GM19324 (cell line): ENCODE data around the gene TAS2R5.
"Not testable (repeated sequence)": the region's sequence is repeated elsewhere in the genome, so short reads cannot be mapped to it uniquely, and the experiment has no call there.

Source experiments
- ATAC-seq: cut with Tn5 transposase; IDR thresholded peaks from one replicate; pipeline ENCODE4 v1.9.1; 2021; ENCODE audit warnings: mild to moderate bottlenecking, moderate library complexity; ENCODE audit not compliant: unreplicated experiment, low FRiP score

The TAS2R5 gene

DNA sequence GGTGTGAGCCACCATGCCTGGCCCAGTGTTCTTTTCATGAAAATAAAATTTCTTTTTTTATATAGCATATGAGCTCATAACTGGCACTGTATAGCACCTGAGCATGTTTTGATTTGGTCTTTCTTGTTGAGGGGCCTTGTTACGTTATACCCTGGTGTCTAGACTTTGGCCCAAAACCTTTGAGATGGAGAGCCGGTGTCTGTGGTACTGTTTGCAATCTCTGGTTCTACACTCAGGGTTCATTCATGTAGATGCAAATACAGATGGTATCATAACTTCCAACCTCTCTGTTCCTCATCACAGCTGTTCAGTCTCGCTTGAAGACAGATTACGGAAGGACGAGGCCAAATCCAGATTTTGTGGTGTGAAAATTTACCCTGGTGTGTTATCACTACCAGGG lies at the start of gene TAS2R5:
Gene TAS2R5, plus strand, starts transcription at position 301 of the 400 bp plus-strand sequence. CDS start 145 bp downstream, outside the sequence.
- no peak for ATAC-seq

- no peak for ATAC-seq
Measured at GRCh38 chr7:141742229-141742628, 47.8 kb upstream of the TAS2R5 start.

DNA sequence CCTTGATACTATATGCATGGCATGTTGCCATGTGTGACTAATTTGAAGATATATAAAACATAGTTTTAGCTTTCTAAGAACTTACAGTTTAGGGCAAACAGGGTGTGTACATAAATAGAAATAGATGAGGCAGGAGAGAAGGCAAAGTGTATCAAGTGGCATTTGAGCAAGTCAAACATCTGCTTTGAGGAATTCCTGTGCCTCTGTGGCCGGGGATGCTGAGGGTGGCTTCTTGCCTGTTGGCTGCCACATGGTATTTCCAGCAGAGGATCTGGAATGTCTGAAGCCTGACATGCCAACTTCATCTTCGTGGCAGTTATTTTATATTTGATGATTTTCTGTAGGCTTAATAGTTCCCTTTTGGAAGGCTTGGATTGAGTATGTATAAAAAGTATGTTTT lies 45.9 kb upstream of the TAS2R5 start:
- ATAC-seq, result no peak

- ATAC-seq, result no peak
Measured at GRCh38 chr7:141748396-141748795, 41.6 kb upstream of the TAS2R5 start.

DNA sequence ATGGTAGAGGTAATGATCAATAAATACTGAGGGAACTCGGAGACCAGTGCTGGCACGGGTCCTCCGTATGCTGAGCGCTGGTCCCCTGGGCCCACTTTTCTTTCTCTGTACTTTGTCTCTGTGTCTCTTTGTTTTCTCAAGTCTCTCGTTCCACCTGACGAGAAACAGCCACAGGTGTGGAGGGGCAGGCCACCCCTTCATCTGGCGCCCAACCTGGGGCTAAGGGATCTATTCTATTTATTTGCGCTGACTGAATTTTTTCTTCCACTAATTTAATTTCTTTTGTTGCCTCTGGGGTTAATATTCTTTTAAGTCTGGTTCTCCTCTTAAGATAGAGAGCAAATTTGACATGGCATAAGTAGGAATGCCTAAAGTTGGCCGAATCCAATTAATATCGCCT lies 38.1 kb upstream of the TAS2R5 start:
- ATAC-seq, result not testable (repeated sequence)

DNA sequence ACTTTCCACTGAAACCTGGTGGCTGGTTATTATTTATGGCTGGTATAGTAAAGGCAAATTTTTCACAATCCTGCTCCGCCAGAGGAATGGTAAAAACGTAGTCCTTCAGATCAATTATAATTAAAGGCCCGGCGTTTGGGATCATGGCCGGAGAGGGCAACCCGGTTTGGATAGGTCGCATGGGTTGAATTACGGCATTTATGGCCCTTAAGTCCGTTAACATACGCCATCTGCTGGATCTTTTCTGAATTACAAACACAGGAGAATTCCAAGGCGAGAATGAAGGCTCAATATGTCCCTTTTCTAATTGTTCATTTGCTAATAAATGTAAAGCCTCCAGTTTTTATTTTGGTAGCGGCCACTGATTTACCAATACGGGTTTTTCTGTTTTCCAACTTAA lies 37.4 kb upstream of the TAS2R5 start:
- no peak for ATAC-seq

- no peak for ATAC-seq
Measured at GRCh38 chr7:141754939-141755338, 35.1 kb upstream of the TAS2R5 start.

DNA sequence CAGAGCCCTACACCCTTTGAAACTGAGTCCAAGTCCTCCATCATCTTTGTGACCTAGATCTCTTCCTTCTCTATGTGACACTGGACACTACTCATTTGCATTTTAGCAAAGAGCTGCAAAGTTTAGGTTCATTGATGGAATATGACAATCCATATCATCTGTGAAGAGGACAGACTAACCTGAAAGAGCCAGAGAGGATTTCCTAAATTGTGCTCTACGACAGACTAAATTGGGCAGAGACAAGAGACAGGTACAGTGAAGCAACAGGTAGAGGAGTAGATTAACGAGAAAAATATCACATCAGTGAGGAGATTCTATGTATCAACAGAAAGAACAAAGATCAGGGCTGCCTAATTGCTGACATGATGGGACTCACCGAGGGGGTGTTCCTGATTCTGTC lies 26.2 kb upstream of the TAS2R5 start, which contains the start of gene TAS2R3:
Gene TAS2R3, plus strand, starts transcription at position 301 of the 400 bp plus-strand sequence. Its CDS starts 62 bp downstream, at position 363.
- ATAC-seq, result no peak

DNA sequence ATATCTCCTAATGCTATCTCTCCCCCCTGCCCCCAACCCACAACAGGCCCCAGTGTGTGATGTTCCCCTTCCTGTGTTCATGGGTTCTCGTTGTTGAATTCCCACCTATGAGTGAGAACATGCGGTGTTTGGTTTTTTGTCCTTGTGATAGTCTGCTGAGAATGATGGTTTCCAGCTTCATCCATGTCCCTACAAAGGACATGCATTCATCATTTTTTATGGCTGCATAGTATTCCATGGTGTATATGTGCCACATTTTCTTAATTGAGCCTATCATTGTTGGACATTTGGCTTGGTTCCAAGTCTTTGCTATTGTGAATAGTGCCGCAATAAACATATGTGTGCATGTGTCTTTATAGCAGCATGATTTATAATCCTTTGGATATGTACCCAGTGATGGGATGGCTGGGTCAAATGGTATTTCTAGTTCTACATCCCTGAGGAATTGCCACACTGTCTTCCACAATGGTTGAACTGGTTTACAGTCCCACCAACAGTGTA lies 19.9 kb upstream of the TAS2R5 start:
- not testable (repeated sequence) for ATAC-seq

DNA sequence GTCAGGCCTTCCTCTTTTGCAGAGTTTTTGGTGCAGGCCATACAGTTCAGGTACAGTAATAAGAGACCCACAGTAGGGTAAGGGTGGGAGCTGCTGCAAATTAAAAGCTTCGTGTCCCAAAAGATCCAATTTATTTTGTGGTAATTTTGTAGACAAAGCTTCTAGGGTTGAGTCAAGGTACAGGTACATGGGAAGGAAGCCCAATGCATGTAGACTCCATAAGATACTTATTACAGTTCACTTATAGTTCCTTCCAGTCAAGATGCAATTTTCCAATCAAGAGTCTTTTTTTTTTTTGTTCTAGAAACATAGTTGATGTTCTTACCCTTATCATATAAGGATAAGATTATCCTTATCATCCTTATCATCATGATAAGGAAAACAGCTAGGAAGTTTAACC lies 13.6 kb upstream of the TAS2R5 start, which contains the start of gene TAS2R4:
Gene TAS2R4, plus strand, starts transcription at position 301 of the 400 bp plus-strand sequence. CDS start 1,815 bp downstream, outside the sequence.
- no peak for ATAC-seq

DNA sequence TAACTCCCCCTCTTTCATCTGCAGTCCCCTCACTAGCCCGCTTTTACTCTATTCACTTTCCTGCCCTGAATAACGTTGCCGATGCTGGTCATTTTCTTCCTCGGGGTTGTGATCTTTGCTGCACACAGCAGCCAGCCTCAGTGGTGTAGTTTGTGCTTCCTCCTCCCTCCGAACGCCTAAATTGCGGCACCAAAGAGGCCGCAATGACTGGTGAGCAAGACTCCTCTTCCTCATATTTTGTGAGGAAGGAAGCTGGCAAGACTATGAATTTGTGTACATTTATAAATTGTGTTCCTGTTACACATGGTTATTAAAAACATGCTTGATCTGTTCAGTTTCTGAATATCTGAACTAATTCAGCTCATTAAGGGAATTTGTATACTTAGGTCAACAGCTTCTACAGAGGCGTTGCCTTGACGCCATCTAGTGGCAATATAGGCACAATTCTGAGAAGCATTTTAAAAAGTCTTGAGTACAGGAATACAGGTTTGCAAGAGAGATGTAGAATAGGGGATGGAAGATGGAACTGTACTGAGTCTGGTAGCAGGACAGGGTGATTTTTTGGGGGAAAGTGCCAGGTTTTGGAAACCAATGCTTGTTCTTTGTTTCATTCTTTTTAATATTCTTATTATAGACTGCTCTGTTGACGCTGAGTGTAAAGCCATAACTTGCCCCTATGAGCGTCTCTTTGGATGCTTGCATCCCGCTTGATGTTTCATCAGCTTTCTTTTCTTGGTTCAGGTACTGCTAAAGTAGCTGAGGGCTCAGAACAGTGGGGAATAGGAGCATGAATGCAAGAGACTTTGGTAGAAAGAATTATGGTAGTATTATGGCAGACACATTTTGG lies 4.1 kb upstream of the TAS2R5 start:
- no peak for ATAC-seq

GRCh38 chr7:141788296-141788695 lies 1.7 kb upstream of the TAS2R5 start:
- ATAC-seq, result no peak

DNA sequence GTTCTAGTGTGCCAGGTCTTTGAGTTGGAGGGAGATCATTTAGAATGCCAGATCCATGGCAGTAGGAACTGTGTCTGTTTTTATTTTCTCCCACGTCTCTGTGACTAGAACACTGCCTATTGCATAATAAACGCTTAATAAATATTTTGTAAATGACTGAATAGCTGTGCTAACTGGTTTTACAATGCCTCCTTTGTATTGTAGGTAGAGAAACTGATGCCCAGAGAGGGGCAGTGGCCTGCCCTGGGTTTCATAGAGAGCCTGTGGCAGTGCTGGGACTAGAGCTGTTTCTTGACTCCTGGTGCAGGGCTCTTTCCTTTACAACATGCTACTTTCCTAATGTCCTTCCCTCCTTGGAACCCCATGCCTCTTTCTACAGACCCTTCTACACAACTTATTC lies 2.5 kb downstream of the TAS2R5 start:
- no peak for ATAC-seq

DNA sequence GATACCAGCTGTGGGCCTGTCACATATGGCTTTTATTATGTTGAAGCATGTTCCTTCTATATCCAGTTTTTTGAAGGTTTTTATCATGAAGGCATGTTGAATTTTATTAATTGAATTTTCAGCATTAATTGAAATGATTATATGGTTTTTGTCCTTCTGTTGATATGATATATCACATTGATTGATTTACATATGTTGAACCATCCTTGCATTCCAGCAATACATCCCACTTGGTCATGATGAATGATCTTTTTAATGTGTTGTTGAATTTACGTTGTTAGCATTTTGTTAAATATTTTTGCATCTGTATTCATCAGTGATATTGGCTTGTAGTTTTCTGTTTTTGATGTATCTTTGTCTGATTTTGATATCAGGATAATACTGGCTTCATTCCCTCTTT lies 30.1 kb downstream of the TAS2R5 start:
- ATAC-seq, result no peak

- ATAC-seq, result not testable (repeated sequence)
Measured at GRCh38 chr7:141822432-141822831, 32.4 kb downstream of the TAS2R5 start.

DNA sequence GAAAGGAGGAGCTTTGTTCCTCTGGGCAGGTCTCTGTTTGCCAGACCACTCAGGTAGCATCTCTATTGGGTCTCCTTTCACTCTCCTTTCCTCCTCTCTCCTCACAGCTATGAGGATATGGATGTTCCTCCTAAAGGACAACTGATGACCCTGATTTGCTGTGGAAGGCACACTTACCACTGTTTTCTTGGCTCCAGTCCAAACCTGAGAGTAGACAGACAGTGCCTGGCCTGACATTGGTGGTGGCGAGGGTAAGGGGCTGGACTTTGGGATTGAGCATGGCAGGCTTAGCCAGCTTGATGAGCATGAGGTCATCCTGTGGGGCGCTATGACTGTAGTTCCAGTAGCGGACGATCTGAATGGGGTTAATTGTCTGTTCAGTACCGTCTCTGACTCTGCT lies 47.7 kb downstream of the TAS2R5 start:
- ATAC-seq, result no peak

DNA sequence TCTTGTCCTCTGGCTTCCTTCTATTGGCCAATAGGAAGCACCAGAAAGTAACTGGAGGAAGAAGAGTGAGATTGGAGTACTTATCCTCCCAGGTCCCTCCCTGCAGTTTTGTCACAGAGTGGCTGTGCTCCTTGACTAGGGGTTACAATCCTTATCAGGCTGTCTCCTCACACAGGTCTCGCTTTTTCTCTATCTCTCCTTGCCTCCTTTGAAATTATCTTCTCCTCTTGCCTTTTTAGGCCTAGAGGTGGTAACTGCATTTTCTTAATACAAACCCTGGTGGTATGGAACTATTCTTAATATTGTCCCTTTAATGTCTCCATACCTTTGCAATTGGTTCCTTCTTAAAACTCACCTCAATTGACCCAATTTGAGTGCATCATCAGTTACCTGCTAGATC lies 48.6 kb downstream of the TAS2R5 start:
- no peak for ATAC-seq

DNA sequence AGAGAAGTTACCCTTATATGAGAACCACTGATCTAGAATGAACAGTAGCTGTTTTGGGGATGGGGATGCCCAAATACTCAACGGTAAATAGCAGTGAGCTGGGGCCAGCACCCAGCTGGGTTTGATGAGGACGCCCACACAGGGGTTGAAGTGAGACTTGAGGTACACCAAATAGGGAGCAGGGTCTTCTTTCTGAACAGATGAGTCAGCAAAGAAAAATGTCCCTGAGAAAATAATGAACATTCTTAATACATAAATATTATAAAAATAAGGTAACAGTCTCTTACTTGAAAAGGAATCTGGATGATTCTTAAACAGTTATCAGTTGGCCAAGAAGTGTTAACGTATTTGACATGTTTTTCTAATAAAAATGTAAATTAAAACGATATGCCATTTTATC lies 49.2 kb downstream of the TAS2R5 start:
- no peak for ATAC-seq

- ATAC-seq, result no peak
Measured at GRCh38 chr7:141840708-141841107, 50.7 kb downstream of the TAS2R5 start.
